Measurements from ENCODE around the gene MAP2K4. TPM values are rescaled to one million over a fixed set of nuclear protein-coding genes. Genes with fewer than 3 reads are reported as not detected.

Gene MAP2K4
- total RNA-seq, 2 donors from 2014 or later = 26.2 to 42.1 TPM

DNA sequence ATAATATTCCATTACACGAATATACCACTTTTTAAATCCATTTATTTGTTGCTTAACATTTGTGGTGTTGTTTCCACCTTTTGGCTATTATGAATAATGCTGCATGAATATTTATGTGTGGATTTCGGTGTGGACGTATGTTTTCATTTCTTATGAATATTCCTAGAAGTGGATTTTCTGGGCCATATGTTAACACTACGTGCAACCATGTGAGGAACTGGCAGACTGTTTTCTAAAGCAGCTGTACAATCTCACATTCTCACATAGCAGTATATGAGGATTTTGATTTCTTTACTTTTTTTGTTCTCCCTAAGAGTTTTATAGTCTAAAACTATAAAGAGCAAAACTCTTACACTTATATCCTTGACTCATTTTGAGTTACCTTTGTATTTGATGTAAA, 143.4 kb downstream of the MAP2K4 start:
- Histone ChIP-seq H3K27ac (no peak overlapping the region), H3K4me1 (replicated peaks) (no peaks in the 10 kb centered on the region), H3K4me3 (no peak overlapping the region), H3K36me3 (no peaks in the 10 kb centered on the region), H3K9me3 (no peaks in the 10 kb centered on the region), H3K27me3 (replicated peaks; ENCODE audit: insufficient read depth) (no peaks in the 10 kb centered on the region)
- intact Hi-C loops (cut with DNase I) = no loop called here
- TF ChIP-seq POLR2AphosphoS5 (IDR thresholded peaks at IDR 0.05) (no peak), POLR2A (IDR thresholded peaks at IDR 0.05) (no peak)
- TF ChIP-seq, protein P1, sequence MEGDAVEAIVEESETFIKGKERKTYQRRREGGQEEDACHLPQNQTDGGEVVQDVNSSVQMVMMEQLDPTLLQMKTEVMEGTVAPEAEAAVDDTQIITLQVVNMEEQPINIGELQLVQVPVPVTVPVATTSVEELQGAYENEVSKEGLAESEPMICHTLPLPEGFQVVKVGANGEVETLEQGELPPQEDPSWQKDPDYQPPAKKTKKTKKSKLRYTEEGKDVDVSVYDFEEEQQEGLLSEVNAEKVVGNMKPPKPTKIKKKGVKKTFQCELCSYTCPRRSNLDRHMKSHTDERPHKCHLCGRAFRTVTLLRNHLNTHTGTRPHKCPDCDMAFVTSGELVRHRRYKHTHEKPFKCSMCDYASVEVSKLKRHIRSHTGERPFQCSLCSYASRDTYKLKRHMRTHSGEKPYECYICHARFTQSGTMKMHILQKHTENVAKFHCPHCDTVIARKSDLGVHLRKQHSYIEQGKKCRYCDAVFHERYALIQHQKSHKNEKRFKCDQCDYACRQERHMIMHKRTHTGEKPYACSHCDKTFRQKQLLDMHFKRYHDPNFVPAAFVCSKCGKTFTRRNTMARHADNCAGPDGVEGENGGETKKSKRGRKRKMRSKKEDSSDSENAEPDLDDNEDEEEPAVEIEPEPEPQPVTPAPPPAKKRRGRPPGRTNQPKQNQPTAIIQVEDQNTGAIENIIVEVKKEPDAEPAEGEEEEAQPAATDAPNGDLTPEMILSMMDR (IDR thresholded peaks at IDR 0.05) = no peak
- WGBS = 88% methylated on average over 4 of the region's 4 CpGs
- no peak for DNase-seq (ENCODE audit: low spot score)

DNA sequence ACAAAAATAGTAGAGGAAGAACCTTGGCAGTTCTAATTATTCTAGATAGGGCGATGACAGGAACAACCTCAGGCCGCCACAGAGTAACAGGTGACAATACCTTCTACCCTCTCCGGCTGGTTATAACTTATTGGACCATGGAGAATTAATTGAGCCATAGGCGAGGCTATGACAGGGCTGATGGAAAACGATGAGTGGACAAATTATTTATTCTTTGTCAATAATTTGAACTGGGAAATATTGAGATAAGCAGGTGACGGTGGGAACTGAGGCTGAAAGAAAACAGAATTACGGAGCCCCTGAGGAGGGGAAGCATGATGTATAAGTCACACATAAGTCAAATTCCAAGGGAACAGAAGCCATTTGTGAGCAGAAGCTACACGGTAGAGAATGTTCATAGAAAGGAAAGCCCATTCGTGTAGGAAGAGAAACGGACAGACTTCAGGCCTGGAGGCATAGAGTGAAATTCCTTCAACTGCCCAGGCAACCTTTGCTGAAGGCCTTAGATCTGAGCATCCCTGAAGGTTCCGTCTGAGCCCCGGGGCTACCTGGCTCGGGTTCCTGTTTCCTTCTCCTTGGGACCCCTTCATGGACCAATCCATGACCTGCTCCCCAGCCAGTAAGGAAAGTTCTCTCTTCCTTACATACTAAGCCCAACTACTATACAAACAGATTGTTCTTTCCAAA, 158.1 kb downstream of the MAP2K4 start:
- WGBS = 84% methylated on average over 13 of the region's 13 CpGs
- no peak for TF ChIP-seq POLR2A (IDR thresholded peaks at IDR 0.05)
- TF ChIP-seq, protein P1 (IDR thresholded peaks at IDR 0.05) = no peak
- TF ChIP-seq POLR2AphosphoS5 (IDR thresholded peaks at IDR 0.05) = no peak
- H3K9me3 ChIP-seq = no peaks in the 10 kb centered on the region
- H3K4me3 ChIP-seq = no peak overlapping the region
- H3K27ac ChIP-seq = no peak overlapping the region
- H3K4me1 ChIP-seq (replicated peaks) = no peaks in the 10 kb centered on the region
- no peaks in the 10 kb centered on the region for H3K36me3 ChIP-seq
- intact Hi-C loops (cut with DNase I) = no loop called here
- no peak for DNase-seq (ENCODE audit: low spot score)
- no peaks in the 10 kb centered on the region for H3K27me3 ChIP-seq (replicated peaks; ENCODE audit: insufficient read depth)

DNA sequence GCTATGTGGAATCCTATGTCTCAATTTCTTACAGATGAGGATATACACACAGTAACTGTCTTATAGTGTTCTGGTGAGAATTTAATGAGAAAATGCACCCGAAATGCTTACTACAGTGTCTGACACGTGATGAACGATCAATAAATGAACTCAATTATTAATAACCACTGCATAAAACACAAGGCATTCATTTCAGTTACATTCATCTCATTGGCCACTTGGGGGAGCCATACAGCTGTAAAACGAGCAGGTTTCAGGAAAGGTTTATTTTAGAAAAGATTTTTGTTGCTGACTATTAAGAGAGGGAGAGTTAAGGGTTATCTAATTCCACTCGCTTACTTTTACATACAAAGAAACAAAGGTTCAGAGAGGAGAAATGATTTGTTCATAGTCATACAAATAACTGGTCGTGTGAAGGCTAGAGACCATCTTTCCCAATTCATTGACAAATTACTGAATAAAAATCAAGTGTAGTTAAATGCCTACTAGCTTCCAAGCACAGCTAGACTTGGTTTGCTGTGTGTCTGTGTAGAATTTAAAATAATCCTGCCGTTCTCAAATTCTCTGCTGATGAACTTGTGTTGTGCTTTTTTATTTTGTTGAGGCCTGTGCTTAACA, 160.1 kb downstream of the MAP2K4 start:
- 8% methylated on average over 7 of the region's 7 CpGs for WGBS
- DNase-seq (ENCODE audit: low spot score) = peak; percentile 30
- intact Hi-C loops (cut with DNase I) = loop anchor here (2.0 to 5.0 kb wide), 4 partner anchors 77 to 822 kb away; no protein-coding TSS in a partner anchor

DNA sequence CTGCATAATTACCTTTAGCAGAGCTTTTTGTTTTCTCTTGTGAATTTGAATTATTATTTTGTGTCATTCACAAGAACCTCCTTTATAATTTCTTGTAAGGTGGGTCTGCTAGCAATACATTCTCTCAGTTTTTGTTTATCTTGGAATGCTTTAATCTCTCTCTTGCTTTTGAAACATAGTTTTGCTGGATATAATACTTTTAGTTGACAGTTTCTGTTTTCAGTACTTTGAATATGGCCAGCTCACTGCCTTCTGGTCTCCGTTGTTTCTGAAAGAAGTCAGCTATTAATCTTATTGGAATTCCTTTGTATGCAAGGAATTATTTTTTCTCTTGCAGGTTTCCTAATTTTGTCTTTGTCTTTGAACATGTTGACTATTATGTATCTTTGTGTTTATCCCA, 167.0 kb downstream of the MAP2K4 start:
- TF ChIP-seq, protein P1 (IDR thresholded peaks at IDR 0.05) = no peak
- TF ChIP-seq POLR2A (IDR thresholded peaks at IDR 0.05) = no peak
- no peak for TF ChIP-seq POLR2AphosphoS5 (IDR thresholded peaks at IDR 0.05)
- Histone ChIP-seq H3K27ac (no peak overlapping the region), H3K27me3 (replicated peaks; ENCODE audit: insufficient read depth) (no peaks in the 10 kb centered on the region), H3K9me3 (no peaks in the 10 kb centered on the region), H3K4me3 (no peak overlapping the region), H3K4me1 (replicated peaks) (no peaks in the 10 kb centered on the region), H3K36me3 (no peaks in the 10 kb centered on the region)
- WGBS = 94% methylated on average over 1 of the region's 1 CpG
- DNase-seq (ENCODE audit: low spot score) = no peak
- intact Hi-C loops (cut with DNase I) = no loop called here

More for the DNA sequence above, 160.1 kb downstream of the MAP2K4 start:
- no peaks in the 10 kb centered on the region for H3K4me1 ChIP-seq (replicated peaks)
- no peak overlapping the region for H3K27ac ChIP-seq
- no peaks in the 10 kb centered on the region for H3K36me3 ChIP-seq
- no peaks in the 10 kb centered on the region for H3K27me3 ChIP-seq (replicated peaks; ENCODE audit: insufficient read depth)
- TF ChIP-seq POLR2AphosphoS5 (IDR thresholded peaks at IDR 0.05) = no peak
- TF ChIP-seq, protein P1 (IDR thresholded peaks at IDR 0.05) = peak; percentile 31 to 72 (median 68)
- no peak for TF ChIP-seq POLR2A (IDR thresholded peaks at IDR 0.05)
- H3K9me3 ChIP-seq = no peaks in the 10 kb centered on the region
- H3K4me3 ChIP-seq = no peak overlapping the region

Data from prostate gland (tissue), 2 donors.